NT2/D1 (cell line): ENCODE measurements around the gene GNG10.

ENCODE experiments used
- DNase-seq: peaks from one replicate; pipeline ENCODE4 v3.0.0-alpha.2; 2011; ENCODE audit warnings: low read depth, low spot score
- H3K27me3 ChIP-seq: 2 replicates; pipeline ENCODE4 v1.6.0; 2011; ENCODE audit warnings: mild to moderate bottlenecking; ENCODE audit not compliant: insufficient read length, insufficient read depth
- H3K36me3 ChIP-seq: 2 replicates; pipeline ENCODE4 v1.6.1; 2011; ENCODE audit warnings: mild to moderate bottlenecking, low read length, mixed read lengths; ENCODE audit not compliant: insufficient read depth, insufficient read length
- H3K4me1 ChIP-seq: 2 replicates; pipeline ENCODE4 v1.5.1; 2011; ENCODE audit not compliant: insufficient read depth, insufficient read length
- H3K4me3 ChIP-seq: 2 replicates; pipeline ENCODE4 v1.5.1; 2011; ENCODE audit warnings: low read depth; ENCODE audit not compliant: insufficient read length
- H3K9ac ChIP-seq: 2 replicates; pipeline ENCODE4 v1.6.0; 2011; ENCODE audit warnings: low read depth; ENCODE audit not compliant: insufficient read length
- H3K9me3 ChIP-seq: 2 replicates; pipeline ENCODE4 v1.5.1; 2011; ENCODE audit warnings: mild to moderate bottlenecking, low read length; ENCODE audit not compliant: insufficient read depth
- SUZ12 ChIP-seq: IDR thresholded peaks from 2 replicates; pipeline ENCODE4 v1.6.1; 2011; ENCODE audit not compliant: insufficient read length, insufficient read depth; ENCODE audit errors: extremely low read depth
- YY1 ChIP-seq: IDR thresholded peaks from 2 replicates; pipeline ENCODE4 v1.6.1; 2011; ENCODE audit not compliant: insufficient read length, insufficient read depth
- ZNF274 ChIP-seq: IDR thresholded peaks from 2 replicates; pipeline ENCODE4 v1.6.1; 2011; ENCODE audit warnings: mild to moderate bottlenecking, low read depth, low read length

GNG10 gene

DNA sequence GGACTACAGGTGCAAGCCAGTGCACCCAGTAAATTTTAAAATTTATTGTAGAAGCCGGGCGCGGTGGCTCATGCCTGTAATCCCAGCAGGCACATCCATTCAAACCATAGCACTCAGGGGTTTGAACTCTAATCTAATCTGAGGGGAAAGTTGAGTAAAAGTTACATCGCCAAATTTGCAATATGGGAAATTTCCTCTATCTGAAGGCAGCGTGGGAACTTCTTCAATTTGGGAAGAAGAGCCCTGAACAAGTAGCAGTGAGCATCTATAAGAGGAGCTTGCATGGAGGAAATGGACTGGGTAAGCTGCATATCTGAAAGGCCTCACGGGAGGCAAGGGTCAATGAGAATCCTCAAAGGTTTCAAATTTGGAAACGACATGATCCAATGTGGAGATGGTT is 33.0 kb upstream of the GNG10 start:
- H3K9ac ChIP-seq = no peak overlapping the region
- DNase-seq = no peak

DNA sequence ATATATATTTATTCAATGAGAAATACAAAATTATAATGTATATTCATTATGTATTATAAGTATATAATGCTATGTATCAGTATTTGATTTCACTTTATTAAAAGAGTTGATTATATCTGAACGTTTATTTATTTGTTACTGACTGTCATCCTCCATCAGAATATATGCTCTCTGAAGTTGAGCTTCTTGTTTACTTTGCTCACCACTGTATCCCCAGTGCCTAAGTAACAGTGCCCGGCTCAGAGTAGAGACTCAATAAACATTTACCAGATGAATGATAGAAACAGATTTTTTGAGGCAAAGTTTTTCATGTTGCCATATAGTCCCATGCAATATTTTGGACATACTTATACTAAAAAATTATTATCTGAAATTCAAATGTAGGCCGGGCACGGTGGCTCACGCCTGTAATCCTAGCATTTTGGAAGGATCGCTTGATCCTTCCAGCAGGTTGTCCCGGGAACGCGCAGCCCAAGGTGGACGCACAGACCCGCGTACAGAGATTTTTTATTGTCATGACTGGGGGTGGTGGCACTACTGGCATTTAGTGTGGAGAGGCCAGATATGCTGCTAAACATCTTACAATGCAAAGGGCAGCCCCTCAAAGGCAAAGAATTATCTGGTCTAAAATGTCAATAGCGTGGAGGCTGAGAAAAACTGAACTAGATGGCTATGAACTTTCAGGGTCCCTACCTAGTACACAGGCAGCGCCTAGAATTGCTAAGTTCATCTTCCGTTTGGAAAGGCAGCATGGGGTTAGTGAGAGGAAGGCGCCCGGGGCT is 31.0 kb upstream of the GNG10 start:
- H3K9ac ChIP-seq = peak overlapping the region; percentile 88
- no peaks in the 10 kb centered on the region for H3K9me3 ChIP-seq
- H3K27me3 ChIP-seq = no peaks in the 10 kb centered on the region
- peaks cover 19% of the 10 kb centered on the region for H3K36me3 ChIP-seq
- no peak for DNase-seq
- H3K4me1 ChIP-seq = no peaks in the 10 kb centered on the region
- peak overlapping the region; percentile 98 for H3K4me3 ChIP-seq
- no peak for TF ChIP-seq YY1
- no peak for TF ChIP-seq SUZ12
- TF ChIP-seq ZNF274 = no peak

More for the DNA sequence above, 33.0 kb upstream of the GNG10 start:
- Histone ChIP-seq H3K9me3 (no peaks in the 10 kb centered on the region), H3K4me3 (no peak overlapping the region), H3K4me1 (no peaks in the 10 kb centered on the region), H3K27me3 (no peaks in the 10 kb centered on the region), H3K36me3 (peaks cover 10% of the 10 kb centered on the region)
- TF ChIP-seq ZNF274 (no peak), YY1 (no peak), SUZ12 (no peak)

- DNase-seq = no peak
- H3K4me3 ChIP-seq = peak overlapping the region; percentile 98
- H3K27me3 ChIP-seq = no peaks in the 10 kb centered on the region
- H3K4me1 ChIP-seq = no peaks in the 10 kb centered on the region
- TF ChIP-seq ZNF274 (no peak), SUZ12 (no peak), YY1 (no peak)
- no peaks in the 10 kb centered on the region for H3K9me3 ChIP-seq
- peaks cover 19% of the 10 kb centered on the region for H3K36me3 ChIP-seq
- peak overlapping the region; percentile 88 for H3K9ac ChIP-seq
These were observed 30.5 kb upstream of the GNG10 start for GRCh38 chr9:111630964-111631213.

DNA sequence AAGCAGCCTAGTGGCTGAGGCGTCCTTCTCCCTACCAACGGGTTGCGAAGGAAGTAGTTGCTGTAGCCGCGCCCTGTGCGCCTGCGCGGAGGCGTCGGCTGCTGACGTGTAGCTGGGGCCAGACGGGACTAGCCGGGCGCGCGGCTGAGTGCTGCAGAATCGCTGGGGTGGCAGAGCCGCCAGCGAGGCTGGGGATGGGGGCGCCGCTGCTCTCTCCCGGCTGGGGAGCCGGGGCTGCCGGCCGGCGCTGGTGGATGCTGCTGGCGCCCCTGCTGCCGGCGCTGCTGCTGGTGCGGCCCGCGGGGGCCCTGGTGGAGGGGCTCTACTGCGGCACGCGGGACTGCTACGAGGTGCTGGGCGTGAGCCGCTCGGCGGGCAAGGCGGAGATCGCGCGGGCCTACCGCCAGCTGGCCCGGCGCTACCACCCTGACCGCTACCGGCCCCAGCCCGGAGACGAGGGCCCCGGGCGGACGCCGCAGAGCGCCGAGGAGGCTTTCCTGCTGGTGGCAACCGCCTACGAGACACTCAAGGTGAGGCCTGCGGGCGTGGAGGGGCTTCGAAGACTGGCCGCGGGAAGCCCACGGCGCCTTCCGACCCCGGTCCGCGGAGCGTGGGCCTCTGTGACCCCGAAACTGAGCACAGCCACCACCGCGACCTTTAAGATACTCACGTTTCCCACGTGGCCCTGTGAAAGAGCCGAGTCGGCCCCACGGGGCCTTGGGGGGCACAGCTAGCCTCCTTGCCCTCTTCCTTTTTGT is 30.0 kb upstream of the GNG10 start, which contains the start of gene DNAJC25:
Gene DNAJC25 (plus strand): TSS at position 121 of the 758 bp plus-strand sequence. CDS start 74 bp downstream, at position 195.
- H3K36me3 ChIP-seq = peaks cover 19% of the 10 kb centered on the region
- no peaks in the 10 kb centered on the region for H3K9me3 ChIP-seq
- TF ChIP-seq YY1 = no peak
- no peak for TF ChIP-seq SUZ12
- TF ChIP-seq ZNF274 = no peak
- H3K4me1 ChIP-seq = no peaks in the 10 kb centered on the region
- H3K27me3 ChIP-seq = no peaks in the 10 kb centered on the region
- DNase-seq = peak; percentile 99
- peak within 1 kb of the TSS; percentile 98 for H3K9ac ChIP-seq
- peak within 1 kb of the TSS; percentile 98 for H3K4me3 ChIP-seq

DNA sequence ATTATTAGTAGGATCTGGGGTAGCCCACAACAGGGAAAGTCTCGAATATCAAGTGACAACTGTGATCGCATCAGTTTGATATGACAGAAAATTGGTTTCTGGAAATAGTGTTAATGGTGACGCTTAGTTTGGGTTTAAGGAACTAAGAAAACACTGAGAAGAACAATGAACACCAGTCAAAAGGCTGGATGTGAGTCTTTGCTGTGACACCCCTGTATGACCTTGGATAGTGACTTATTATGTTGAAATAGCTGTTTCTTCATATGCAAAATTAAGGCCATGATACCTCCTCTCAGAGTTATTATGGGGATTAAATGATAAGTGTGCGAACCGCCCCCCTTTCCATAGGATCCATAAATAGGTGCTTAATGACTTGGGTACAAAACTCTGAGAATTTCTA is 29.3 kb upstream of the GNG10 start:
- Histone ChIP-seq H3K4me1 (no peaks in the 10 kb centered on the region), H3K4me3 (peak overlapping the region; percentile 98), H3K9me3 (0 out of 2 replicates have a peak, but pooled peaks cover 7% of the 10 kb centered on the region), H3K9ac (peak overlapping the region; percentile 98), H3K27me3 (no peaks in the 10 kb centered on the region), H3K36me3 (peaks cover 20% of the 10 kb centered on the region)
- TF ChIP-seq ZNF274 (no peak), YY1 (no peak), SUZ12 (no peak)
- no peak for DNase-seq

DNA sequence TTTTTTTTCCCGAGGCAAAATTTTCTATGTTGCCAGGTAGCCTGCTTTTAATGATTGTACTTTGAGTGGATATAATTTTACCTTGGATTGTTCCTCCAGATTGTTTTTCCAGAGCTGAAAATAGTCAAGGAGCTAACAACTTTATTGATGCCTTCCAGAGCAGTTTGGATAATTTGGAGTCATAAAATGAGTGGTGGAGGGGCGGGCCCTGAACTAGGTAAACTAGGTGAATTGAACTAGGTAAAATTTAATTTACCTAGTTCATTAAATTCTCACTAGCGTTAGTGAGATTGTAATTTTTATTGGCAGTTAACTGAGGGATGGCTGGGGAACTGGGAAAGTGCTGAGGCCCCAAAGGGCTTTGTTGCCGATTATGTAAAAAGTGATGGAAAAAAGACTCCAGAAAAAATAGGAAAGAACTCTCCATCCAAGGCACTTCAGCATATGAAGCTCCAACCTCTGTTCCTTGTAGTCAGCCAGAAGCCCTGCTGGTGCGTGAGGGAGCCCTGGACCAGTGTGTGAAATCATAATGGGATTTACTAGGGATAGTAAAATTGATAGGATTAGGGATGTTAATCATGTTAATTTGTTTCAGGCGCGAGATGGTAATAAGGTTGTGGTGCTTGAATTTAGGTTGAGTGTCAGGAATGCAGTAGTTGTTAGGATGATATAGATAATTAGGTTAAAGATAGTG is 28.6 kb upstream of the GNG10 start:
- Histone ChIP-seq H3K9ac (peak overlapping the region; percentile 98), H3K4me3 (no peak overlapping the region), H3K4me1 (no peaks in the 10 kb centered on the region), H3K9me3 (peaks cover 9% of the 10 kb centered on the region; the same call in 1 of the 2 replicates), H3K27me3 (no peaks in the 10 kb centered on the region), H3K36me3 (peaks cover 22% of the 10 kb centered on the region)
- TF ChIP-seq YY1 (no peak), ZNF274 (no peak), SUZ12 (no peak)
- no peak for DNase-seq

- Histone ChIP-seq H3K4me3 (no peak overlapping the region), H3K36me3 (peaks cover 22% of the 10 kb centered on the region), H3K9ac (no peak overlapping the region), H3K4me1 (no peaks in the 10 kb centered on the region), H3K27me3 (no peaks in the 10 kb centered on the region), H3K9me3 (peaks cover 14% of the 10 kb centered on the region)
- DNase-seq = no peak
- TF ChIP-seq ZNF274 = no peak
- no peak for TF ChIP-seq YY1
These were observed 28.0 kb upstream of the GNG10 start for GRCh38 chr9:111633389-111633736.
